Skeletal muscle cell (primary cell): ENCODE measurements around the gene CELSR1.
A peak's percentile ranks its signal among the peaks of the same experiment; 100 is the strongest.

Source experiments
- DNase-seq: peaks from one replicate; pipeline ENCODE4 v3.0.0-alpha.2; 2010; ENCODE audit warnings: low read depth
- H3K4me3 ChIP-seq: 2 replicates; pipeline ENCODE4 v1.5.1; 2011; ENCODE audit warnings: low read depth, mild to moderate bottlenecking, control low read depth, low read length, moderate library complexity

Gene CELSR1, protein sequence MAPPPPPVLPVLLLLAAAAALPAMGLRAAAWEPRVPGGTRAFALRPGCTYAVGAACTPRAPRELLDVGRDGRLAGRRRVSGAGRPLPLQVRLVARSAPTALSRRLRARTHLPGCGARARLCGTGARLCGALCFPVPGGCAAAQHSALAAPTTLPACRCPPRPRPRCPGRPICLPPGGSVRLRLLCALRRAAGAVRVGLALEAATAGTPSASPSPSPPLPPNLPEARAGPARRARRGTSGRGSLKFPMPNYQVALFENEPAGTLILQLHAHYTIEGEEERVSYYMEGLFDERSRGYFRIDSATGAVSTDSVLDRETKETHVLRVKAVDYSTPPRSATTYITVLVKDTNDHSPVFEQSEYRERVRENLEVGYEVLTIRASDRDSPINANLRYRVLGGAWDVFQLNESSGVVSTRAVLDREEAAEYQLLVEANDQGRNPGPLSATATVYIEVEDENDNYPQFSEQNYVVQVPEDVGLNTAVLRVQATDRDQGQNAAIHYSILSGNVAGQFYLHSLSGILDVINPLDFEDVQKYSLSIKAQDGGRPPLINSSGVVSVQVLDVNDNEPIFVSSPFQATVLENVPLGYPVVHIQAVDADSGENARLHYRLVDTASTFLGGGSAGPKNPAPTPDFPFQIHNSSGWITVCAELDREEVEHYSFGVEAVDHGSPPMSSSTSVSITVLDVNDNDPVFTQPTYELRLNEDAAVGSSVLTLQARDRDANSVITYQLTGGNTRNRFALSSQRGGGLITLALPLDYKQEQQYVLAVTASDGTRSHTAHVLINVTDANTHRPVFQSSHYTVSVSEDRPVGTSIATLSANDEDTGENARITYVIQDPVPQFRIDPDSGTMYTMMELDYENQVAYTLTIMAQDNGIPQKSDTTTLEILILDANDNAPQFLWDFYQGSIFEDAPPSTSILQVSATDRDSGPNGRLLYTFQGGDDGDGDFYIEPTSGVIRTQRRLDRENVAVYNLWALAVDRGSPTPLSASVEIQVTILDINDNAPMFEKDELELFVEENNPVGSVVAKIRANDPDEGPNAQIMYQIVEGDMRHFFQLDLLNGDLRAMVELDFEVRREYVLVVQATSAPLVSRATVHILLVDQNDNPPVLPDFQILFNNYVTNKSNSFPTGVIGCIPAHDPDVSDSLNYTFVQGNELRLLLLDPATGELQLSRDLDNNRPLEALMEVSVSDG (N-terminal part only)

DNA sequence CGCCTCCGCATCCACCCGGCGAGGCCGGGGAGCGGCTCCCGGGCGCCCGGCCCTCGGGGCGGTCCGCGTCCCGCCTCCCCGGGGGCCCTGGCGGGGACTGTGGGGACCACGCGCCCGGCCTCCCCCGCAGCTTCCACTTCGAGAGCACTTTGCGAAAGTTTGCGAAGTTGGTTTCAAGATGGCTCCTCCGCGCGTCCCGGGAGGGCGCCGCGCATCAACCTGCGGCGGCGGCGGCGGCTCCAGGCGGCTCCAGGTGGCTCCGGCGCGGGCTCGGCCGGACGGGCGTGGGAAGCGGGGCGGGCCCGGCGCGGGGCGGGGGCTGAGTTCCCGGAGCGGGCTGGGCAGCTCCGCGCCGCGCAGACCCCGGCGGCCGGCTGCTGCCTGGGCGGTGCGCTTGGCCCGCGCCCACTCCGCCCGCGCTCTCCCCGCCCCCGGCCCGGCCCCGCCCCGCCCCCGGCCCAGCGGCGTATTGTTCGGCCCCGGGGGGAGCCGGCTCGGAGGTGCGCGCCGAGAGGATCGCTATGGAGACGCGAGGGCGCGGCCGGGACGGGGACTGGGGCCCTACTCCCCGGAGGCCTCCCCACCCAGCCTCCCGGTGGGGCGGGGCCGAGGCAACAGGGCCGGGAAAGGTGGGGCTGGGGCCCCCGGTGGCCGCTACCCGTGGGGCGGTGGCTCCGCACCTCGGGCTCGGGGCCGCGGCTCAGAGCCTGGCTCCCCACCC is at the start of gene CELSR1:
Gene CELSR1 (minus strand): TSS at position 396 of the 721 bp plus-strand sequence. CDS start 450 bp downstream, outside the sequence.
- no peak for DNase-seq
- peak within 1 kb of the TSS; percentile 41 for H3K4me3 ChIP-seq

DNA sequence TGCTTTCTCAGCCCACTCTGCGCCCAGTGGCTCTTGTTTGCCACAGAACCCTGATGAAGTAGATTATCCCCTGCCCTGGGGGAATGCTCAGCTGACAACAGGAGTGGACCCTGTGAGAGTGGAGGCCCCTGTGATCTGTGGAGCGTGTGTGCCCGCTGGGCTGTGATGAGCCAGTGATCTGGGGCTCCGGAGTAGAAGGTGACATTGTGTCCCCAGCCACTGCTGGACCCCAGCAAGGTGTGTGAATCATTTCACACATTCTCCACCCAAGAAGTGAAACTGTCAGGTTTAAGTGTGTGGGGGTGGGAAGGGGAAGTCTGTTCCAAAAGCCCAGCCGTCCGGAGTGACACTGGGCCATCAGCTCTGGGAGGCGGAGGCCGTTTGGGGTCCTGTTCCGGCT is 49.6 kb upstream of the CELSR1 start:
- H3K4me3 ChIP-seq: no peak overlapping the region
- DNase-seq: no peak

- H3K4me3 ChIP-seq: no peak overlapping the region
These were observed 49.2 kb upstream of the CELSR1 start for GRCh38 chr22:46586531-46587011.

DNA sequence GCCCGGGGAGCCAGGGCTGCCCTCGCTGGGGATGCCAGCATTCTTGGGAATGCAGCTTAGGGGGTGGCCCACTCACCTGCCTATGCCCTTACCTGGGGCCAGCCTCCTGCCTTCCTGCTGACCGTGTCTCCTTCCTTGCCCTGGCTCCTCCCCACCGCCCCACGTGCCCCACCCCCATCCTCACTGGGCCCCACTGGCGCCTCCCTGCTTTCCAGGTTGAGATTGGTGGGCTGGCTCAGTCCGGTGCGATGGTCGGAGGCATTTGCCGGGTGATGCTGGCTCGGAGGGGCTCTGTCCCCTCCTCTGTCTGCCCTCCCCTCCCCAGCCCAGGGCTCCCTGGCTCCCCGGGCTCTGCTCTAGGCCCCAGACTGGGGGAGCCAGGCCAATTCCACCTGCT is 48.7 kb upstream of the CELSR1 start:
- no peak for DNase-seq
- H3K4me3 ChIP-seq: no peak overlapping the region

More at GRCh38 chr22:46586531-46587011, 49.2 kb upstream of the CELSR1 start:
- DNase-seq: no peak

DNA sequence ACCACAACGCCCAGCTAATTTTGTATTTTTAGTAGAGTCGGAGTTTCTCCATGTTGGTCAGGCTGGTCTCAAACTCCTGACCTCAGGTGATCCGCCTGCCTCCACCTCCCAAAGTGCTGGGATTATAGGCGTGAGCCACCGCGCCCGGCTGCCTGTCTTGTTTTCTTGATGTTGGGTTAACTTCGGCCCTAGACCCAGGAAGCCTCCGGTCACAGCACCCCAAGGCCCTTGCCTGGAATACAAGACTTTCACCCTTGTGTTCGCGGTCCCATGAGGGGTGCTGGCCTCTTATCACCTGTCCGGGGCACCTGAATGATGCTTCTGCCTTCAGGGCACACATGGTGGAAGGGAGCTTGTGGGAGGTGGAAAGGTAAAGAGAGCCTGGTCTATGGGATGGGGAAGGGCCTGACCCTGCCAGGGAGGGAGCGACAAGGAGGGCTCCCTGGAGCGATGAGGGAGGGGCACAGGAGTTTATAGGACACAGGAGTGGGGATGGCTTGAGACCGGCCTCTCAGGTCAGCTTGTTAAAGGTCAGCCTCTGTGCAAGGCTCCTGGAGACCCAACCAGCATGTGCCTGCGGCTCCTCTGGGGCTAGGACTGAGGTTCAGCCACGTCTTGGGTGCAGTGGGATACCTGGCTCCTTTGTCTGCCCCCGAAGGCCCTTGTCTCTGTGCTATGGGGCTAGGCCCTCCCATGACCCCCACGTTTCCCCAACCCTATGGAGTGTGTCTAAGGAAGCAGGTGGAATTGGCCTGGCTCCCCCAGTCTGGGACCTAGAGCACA is 48.1 kb upstream of the CELSR1 start:
- H3K4me3 ChIP-seq: no peak overlapping the region
- no peak for DNase-seq

- no peak overlapping the region for H3K4me3 ChIP-seq
- DNase-seq: no peak
These were observed 46.9 kb upstream of the CELSR1 start for GRCh38 chr22:46584081-46584921.

DNA sequence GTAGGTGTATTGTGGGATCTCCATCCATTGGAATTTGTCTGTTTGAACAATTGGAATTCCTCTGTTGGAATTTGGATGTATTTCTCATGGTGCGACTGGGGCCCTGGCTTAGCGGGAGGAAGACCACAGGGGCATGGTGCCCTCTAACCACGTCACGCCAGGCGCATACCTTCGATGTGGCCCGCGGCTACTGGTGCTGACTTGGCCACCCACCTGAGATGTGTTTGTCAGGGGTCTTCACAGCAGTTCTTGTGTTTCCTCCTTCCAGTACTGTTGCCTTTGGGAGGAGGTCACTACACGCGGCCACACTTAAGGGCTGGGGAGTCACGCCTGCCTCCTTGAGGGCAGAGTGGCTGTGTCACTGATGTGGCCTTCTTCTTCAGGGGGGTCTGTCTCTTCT is 46.2 kb upstream of the CELSR1 start:
- no peak for DNase-seq
- no peak overlapping the region for H3K4me3 ChIP-seq

- no peak for DNase-seq
These were observed 45.0 kb upstream of the CELSR1 start for GRCh38 chr22:46582281-46582933.

GRCh38 chr22:46581538-46582244 is 44.3 kb upstream of the CELSR1 start:
- DNase-seq: no peak
- no peak overlapping the region for H3K4me3 ChIP-seq

More at GRCh38 chr22:46582281-46582933, 45.0 kb upstream of the CELSR1 start:
- no peak overlapping the region for H3K4me3 ChIP-seq

- no peak for DNase-seq
- H3K4me3 ChIP-seq: no peak overlapping the region
These were observed 43.6 kb upstream of the CELSR1 start for GRCh38 chr22:46580940-46581537.

DNA sequence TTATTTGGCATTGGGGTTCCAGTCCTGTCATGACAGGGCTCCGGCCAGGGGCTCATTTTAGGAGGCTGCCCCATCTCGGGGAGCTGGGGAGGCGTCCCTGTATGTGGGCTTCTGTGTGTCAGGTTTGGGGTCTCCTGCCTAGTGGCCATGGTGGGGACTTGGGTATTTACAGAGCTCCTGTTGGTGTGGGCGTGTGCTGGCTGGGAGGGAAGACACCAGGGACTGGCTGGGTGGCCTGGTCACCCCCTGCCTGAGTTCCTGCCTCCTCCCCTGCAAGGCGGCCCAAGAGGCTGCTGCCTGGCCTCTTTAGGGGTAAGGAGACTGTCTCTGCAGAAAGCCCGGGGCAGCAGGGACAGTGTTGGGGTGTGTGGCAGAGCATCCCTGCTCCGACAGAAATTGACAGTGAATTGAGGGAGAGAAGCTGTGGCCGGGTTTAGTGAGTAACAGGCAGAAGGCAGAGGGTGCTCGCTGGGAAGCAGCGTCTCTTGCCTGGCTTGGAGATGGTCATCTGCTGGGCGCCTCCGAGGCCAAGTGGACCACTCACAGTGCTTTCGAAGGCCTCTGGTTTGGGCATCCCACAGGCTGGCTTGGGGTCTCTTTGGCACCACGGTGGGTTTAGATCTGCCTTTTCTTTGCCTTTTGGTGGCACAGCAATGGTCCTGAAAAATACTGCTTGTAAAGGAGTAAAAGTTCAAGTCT is 42.5 kb upstream of the CELSR1 start:
- DNase-seq: no peak
- H3K4me3 ChIP-seq: no peak overlapping the region

GRCh38 chr22:46578824-46579561 is 41.6 kb upstream of the CELSR1 start:
- DNase-seq: no peak
- no peak overlapping the region for H3K4me3 ChIP-seq

- DNase-seq: no peak
- peak overlapping the region; percentile 62 for H3K4me3 ChIP-seq
These were observed 40.9 kb upstream of the CELSR1 start for GRCh38 chr22:46578251-46578823.
